Right atrium auricular region (tissue), 2 donors: ENCODE data around the gene CFAP299. TPM values are rescaled to one million over a fixed set of nuclear protein-coding genes. Genes with fewer than 3 reads are reported as not detected.

Source experiments
- DNase-seq: peaks from one replicate; pipeline ENCODE4 v3.0.0-alpha.2; 2019; ENCODE audit warnings: low spot score
- H3K27ac ChIP-seq, 2 donors: fragments of 200-600 bp; sonication (generic); 1 replicate in 1 of 2; 2 replicates in 1 of 2; pipeline ENCODE4 v1.5.1; 2016 to 2019
- H3K27me3 ChIP-seq, 2 donors: fragments of 200-600 bp; sonication (generic); one replicate each; pipeline versions ENCODE4 v1.5.1 to v1.6.0; 2017 to 2019
- H3K36me3 ChIP-seq: fragments of 200-600 bp; sonication (generic); one replicate; pipeline ENCODE4 v1.5.1; 2016
- H3K4me1 ChIP-seq, 2 donors: fragments of 200-600 bp; sonication (generic); one replicate each; pipeline versions ENCODE4 v1.5.1 to v1.6.0; 2017 to 2019
- H3K4me3 ChIP-seq, 2 donors: fragments of 200-600 bp; sonication (generic); 1 replicate in 1 of 2; 2 replicates in 1 of 2; pipeline ENCODE4 v1.5.1; 2017 to 2019; ENCODE audit warnings: mild to moderate bottlenecking in 1 of 2, moderate library complexity in 1 of 2
- H3K9me3 ChIP-seq, 2 donors: fragments of 200-600 bp; sonication (generic); one replicate each; pipeline ENCODE4 v1.5.1; 2019
- CTCF ChIP-seq, 2 donors: fragments of 200-600 bp; sonication (generic); IDR thresholded peaks; one replicate each; pipeline ENCODE4 v1.5.1; 2019; ENCODE audit warnings: antibody characterized with exemption in 2 of 2
- total RNA-seq, 2 donors: library from RNA; depleted of rRNA; stranded (reverse); fragments of >200 nt; gene quantifications; one replicate each; pipeline ENCODE4 v1.1.0, GENCODE V29; 2016

Gene CFAP299
- total RNA-seq, 2 donors from 2014 or later = not detected

GRCh38 chr4:80903020-80903419, 567.5 kb downstream of the CFAP299 start:
- H3K9me3 ChIP-seq = no peaks in the 10 kb centered on the region
- no peaks in the 10 kb centered on the region for H3K4me1 ChIP-seq
- no peaks in the 10 kb centered on the region for H3K36me3 ChIP-seq
- DNase-seq = no peak
- H3K4me3 ChIP-seq = no peak overlapping the region
- H3K27me3 ChIP-seq = no peaks in the 10 kb centered on the region
- no peak overlapping the region for H3K27ac ChIP-seq
- no peak for TF ChIP-seq CTCF (IDR thresholded peaks at IDR 0.05)

GRCh38 chr4:80909938-80910337, 574.4 kb downstream of the CFAP299 start:
- no peak for TF ChIP-seq CTCF (IDR thresholded peaks at IDR 0.05)
- Histone ChIP-seq H3K9me3 (no peaks in the 10 kb centered on the region), H3K27me3 (no peaks in the 10 kb centered on the region), H3K36me3 (no peaks in the 10 kb centered on the region), H3K27ac (no peak overlapping the region), H3K4me1 (no peaks in the 10 kb centered on the region), H3K4me3 (no peak overlapping the region)
- no peak for DNase-seq

DNA sequence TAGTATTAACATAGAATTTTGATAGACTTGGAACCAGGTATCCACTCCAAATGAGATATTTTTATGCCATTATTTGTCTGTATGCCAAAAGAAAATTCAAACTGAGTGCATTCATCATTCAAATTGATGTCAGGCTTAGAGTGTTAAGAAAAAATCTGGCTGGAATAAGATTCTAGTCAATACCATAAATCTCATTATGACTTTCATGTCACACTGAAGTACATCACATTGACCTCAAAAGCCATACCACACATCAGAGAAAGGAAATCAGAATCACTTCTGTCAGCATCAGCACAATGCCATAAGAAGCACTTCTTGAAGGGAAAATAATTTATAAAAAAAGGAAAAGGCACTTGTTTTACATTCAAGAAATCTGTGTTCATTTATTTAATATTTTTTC, 575.9 kb downstream of the CFAP299 start:
- Histone ChIP-seq H3K36me3 (no peaks in the 10 kb centered on the region), H3K27ac (no peak overlapping the region), H3K9me3 (no peaks in the 10 kb centered on the region), H3K4me3 (no peak overlapping the region), H3K27me3 (no peaks in the 10 kb centered on the region), H3K4me1 (no peaks in the 10 kb centered on the region)
- DNase-seq = no peak
- no peak for TF ChIP-seq CTCF (IDR thresholded peaks at IDR 0.05)

GRCh38 chr4:80912350-80912749, 576.8 kb downstream of the CFAP299 start:
- Histone ChIP-seq H3K27me3 (no peaks in the 10 kb centered on the region), H3K27ac (no peak overlapping the region), H3K4me3 (no peak overlapping the region), H3K36me3 (no peaks in the 10 kb centered on the region), H3K9me3 (no peaks in the 10 kb centered on the region), H3K4me1 (no peaks in the 10 kb centered on the region)
- DNase-seq = no peak
- TF ChIP-seq CTCF (IDR thresholded peaks at IDR 0.05) = no peak

- no peak for DNase-seq
- Histone ChIP-seq H3K4me3 (no peak overlapping the region), H3K4me1 (no peaks in the 10 kb centered on the region), H3K36me3 (no peaks in the 10 kb centered on the region), H3K9me3 (no peaks in the 10 kb centered on the region), H3K27me3 (no peaks in the 10 kb centered on the region), H3K27ac (no peak overlapping the region)
- no peak for TF ChIP-seq CTCF (IDR thresholded peaks at IDR 0.05)
These were observed 577.9 kb downstream of the CFAP299 start for GRCh38 chr4:80913381-80913780.

- Histone ChIP-seq H3K4me1 (no peaks in the 10 kb centered on the region), H3K4me3 (no peak overlapping the region), H3K9me3 (no peaks in the 10 kb centered on the region), H3K27me3 (no peaks in the 10 kb centered on the region), H3K36me3 (no peaks in the 10 kb centered on the region), H3K27ac (no peak overlapping the region)
- no peak for DNase-seq
- no peak for TF ChIP-seq CTCF (IDR thresholded peaks at IDR 0.05)
These were observed 581.2 kb downstream of the CFAP299 start for GRCh38 chr4:80916770-80917169.
